ENCODE measurements around the gene CAMK2A. TPM values are rescaled to one million over a fixed set of nuclear protein-coding genes. Genes with fewer than 3 reads are reported as not detected.

CAMK2A gene
- total and polyA plus RNA-seq, 2 of the 4 experiments (the other 2 are of a cell fraction): 0.18 to 0.19 TPM

DNA sequence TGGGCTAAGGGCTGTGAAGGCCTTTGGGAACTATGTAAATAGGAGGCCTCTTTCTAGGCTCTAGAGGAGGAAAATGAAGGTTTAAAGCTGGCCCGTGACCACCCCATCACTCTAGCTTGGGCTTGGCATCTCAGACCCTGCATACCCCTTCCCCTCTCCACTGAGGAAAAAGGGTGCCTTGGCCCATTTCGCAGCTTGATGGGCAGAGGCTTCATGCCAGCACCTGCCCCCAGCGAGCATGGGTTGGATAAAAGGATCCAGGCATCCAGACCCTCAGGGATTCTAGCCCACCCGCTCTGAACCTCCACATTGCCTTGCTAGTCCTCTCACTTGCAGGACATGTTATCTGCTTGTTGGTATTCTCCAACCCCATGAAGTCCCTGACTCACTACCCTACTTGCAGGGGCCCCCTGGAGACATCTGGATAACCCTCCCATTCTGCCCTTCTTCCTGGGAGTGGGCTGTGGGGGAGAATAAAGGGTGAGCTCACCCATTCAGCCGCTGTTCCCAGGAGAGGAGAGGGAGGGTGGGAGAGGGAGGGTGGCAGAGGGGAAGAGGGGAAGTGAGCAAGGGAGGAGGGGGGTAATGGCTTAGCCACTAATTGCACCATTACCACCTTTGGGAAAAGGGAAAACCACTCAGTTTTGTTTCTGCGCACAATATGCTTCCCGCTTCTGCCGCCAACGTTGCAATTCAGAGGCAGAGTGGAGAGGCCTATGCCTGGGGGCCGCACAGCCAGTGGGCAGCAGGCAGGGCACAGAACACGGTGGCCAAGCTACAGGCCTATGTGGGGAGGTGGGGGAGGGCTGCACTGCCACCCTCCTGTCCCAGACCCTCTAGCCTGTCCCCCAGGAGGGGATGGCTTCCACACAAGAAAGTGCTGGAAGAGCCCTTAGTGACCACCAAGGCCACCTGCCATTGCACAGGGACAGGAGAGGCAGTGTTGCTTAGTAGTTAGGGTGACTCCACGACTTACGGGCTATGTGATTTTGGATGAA is 2.1 kb upstream of the CAMK2A start:
- dilution Hi-C loops (cut with HindIII; ENCODE audit: low sequenced_read_pairs, unreplicated experiment) (no loop called here), intact Hi-C loops (cut with micrococcal nuclease) (no loop called here), in situ Hi-C loops (cut with MboI; ENCODE audit: low sequenced_read_pairs) (no loop called here)
- Histone ChIP-seq H2BK20ac (ENCODE audit: low read depth, low read length) (no peak overlapping the region), H4K5ac (ENCODE audit: low read depth, low read length) (no peak overlapping the region), H4K91ac (ENCODE audit: insufficient read depth, low read depth, low read length) (no peak overlapping the region), H4K20me1 (ENCODE audit: insufficient read depth, low read length) (no peaks in the 10 kb centered on the region), H3K9me1 (ENCODE audit: insufficient read depth, low read length) (peaks cover 12% of the 10 kb centered on the region), H2AFZ (replicated peaks; ENCODE audit: low read length, poor library complexity) (no peak overlapping the region), H2BK120ac (ENCODE audit: low read depth, low read length) (no peak overlapping the region), H3K4me2 (ENCODE audit: low read depth, low read length) (no peak overlapping the region), H2AK5ac (ENCODE audit: low read depth, low read length) (no peak overlapping the region), H3K9ac (ENCODE audit: low read depth, low read length) (no peak overlapping the region), H2BK5ac (ENCODE audit: low read depth, low read length, poor library complexity, severe bottlenecking) (no peak overlapping the region), H2BK15ac (ENCODE audit: low read depth, low read length) (no peak overlapping the region), H3K27ac (ENCODE audit: insufficient read depth, low read length) (no peak overlapping the region), H3K4ac (ENCODE audit: low read depth, low read length) (no peak overlapping the region), H3K56ac (ENCODE audit: extremely low read depth, insufficient read depth, low read length) (no peak overlapping the region), H3K36me3 (ENCODE audit: control insufficient read depth, insufficient read depth, low read length) (no peaks in the 10 kb centered on the region; the same call in 1 of the 2 replicates), H3K79me1 (ENCODE audit: low read depth in 1 of 2, low read length in 2 of 2) (peaks cover 5 to 14% of the 10 kb centered on the region in 2 experiments; a peak in 1 of 4 replicates), H3K4me1 (ENCODE audit: control insufficient read depth, insufficient read depth, low read length) (peaks cover 12% of the 10 kb centered on the region), H3K27me3 (ENCODE audit: control insufficient read depth, insufficient read depth, low read length) (no peaks in the 10 kb centered on the region), H3K14ac (replicated peaks; ENCODE audit: low read depth, low read length) (no peak overlapping the region), H3K9me3 (ENCODE audit: control insufficient read depth, insufficient read depth, low read length) (no peaks in the 10 kb centered on the region), H3K4me3 (ENCODE audit: insufficient read depth, low read depth, low read length) (no peak overlapping the region), H4K8ac (ENCODE audit: low read depth in 2 of 2, low read length in 2 of 2) (no peak overlapping the region), H2AK9ac (replicated peaks; ENCODE audit: low read depth, low read length, poor library complexity) (no peak overlapping the region), H3K18ac (ENCODE audit: low read depth, low read length) (no peak overlapping the region), H3K23ac (ENCODE audit: low read depth, low read length) (no peak overlapping the region)
- 89% methylated on average over 3 of the region's 13 CpGs; no CpG with 5 or more reads in 1 of the 2 experiments for WGBS, 2 experiments (ENCODE audit: extremely low coverage in 2 of 2, insufficient read length in 1 of 2)
- peak; percentile 45 for DNase-seq
- ATAC-seq (ENCODE audit: low read depth): no peak
- CTCF ChIA-PET: no interaction called here
- TF ChIP-seq, protein P1, sequence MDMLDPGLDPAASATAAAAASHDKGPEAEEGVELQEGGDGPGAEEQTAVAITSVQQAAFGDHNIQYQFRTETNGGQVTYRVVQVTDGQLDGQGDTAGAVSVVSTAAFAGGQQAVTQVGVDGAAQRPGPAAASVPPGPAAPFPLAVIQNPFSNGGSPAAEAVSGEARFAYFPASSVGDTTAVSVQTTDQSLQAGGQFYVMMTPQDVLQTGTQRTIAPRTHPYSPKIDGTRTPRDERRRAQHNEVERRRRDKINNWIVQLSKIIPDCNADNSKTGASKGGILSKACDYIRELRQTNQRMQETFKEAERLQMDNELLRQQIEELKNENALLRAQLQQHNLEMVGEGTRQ (IDR thresholded peaks at IDR 0.05; ENCODE audit: low read depth, low read length): no peak
- 0 out of 2 replicates have a peak, but pooled peaks have one; percentile 16 for TF ChIP-seq MAZ (IDR thresholded peaks at IDR 0.05; ENCODE audit: borderline replicate concordance, low read depth, low read length)
- no TSS peak for BruUV-seq (replicated peaks)
- POLR2A ChIA-PET (ENCODE audit: unreplicated experiment): no interaction called here

Measured in IMR-90 (cell line).